H1 (cell line): ENCODE data around the gene TGFB3. TPM values are rescaled to one million over a fixed set of nuclear protein-coding genes. Genes with fewer than 3 reads are reported as not detected.

Experiments used
- CHD7 ChIP-seq: fragments of 300-600 bp; sonication (generic); IDR thresholded peaks from 2 replicates; pipeline ENCODE4 v1.7.1; 2012; ENCODE audit warnings: low read length, moderate library complexity, mild to moderate bottlenecking, inconsistent platforms; ENCODE audit not compliant: insufficient replicate concordance
- CREB1 ChIP-seq: IDR thresholded peaks from 2 replicates; pipeline ENCODE4 v1.6.1; 2012; ENCODE audit warnings: inconsistent platforms
- E2F6 ChIP-seq: IDR thresholded peaks from 2 replicates; pipeline ENCODE4 v1.6.1; 2012; ENCODE audit warnings: inconsistent platforms
- KDM1A ChIP-seq: fragments of 200-600, 300-600 bp; sonication (generic); IDR thresholded peaks from 2 replicates; pipeline ENCODE4 v1.7.1; 2016; ENCODE audit warnings: mild to moderate bottlenecking, low read length, borderline replicate concordance
- POU5F1 ChIP-seq: IDR thresholded peaks from 2 replicates; pipeline ENCODE4 v1.6.1; 2011; ENCODE audit warnings: low read depth, mild to moderate bottlenecking, low read length, moderate library complexity
- SP4 ChIP-seq: IDR thresholded peaks from 2 replicates; pipeline ENCODE4 v1.6.1; 2012; ENCODE audit warnings: low read length, inconsistent platforms
- polyA plus RNA-seq, 7 experiments: library from polyadenylated mRNA; depleted of rRNA in 3 of 7; stranded (reverse) in 5 of 7; unstranded in 2 of 7; fragments of >200 nt in 5 of 7; fragments of 200-250 nt in 2 of 7; gene quantifications; 1 replicate in 5 of 7; 2 replicates in 1 of 7; 4 replicates in 1 of 7; pipeline versions ENCODE4 v1.2.1 to v1.2.3, GENCODE V29; 2011 to 2013; ENCODE audit warnings: missing spikeins in 2 of 7, mixed read lengths in 2 of 7
- total RNA-seq: library from RNA; stranded (reverse); fragmentation: NEBNext Ultra II Directional; extraction: Animal tissue kit (Norgen Biotek cat#: 25700); gene quantifications from 2 replicates; pipeline ENCODE4 v1.2.1, GENCODE V29; 2021

Gene TGFB3
- total and polyA plus RNA-seq, 2 of the 8 experiments (the other 6 are each of a cell fraction or from before 2014, with no cell fraction given): 0.65 to 0.86 TPM

- TF ChIP-seq CHD7 (no peak), SP4 (no peak), POU5F1 (no peak), KDM1A (no peak), CREB1 (no peak), E2F6 (no peak)
Measured at GRCh38 chr14:75977582-75977943, 4.2 kb downstream of the TGFB3 start (continued).
